Type B pancreatic cell (in vitro differentiated cells): ENCODE results near the gene KIF5A. TPM values are rescaled to one million over a fixed set of nuclear protein-coding genes. Genes with fewer than 3 reads are reported as not detected.
A peak's percentile ranks its signal among the peaks of the same experiment; 100 is the strongest.

ENCODE experiments used
- DNase-seq: peaks from one replicate; pipeline ENCODE4 v3.0.0; 2021; ENCODE audit warnings: mixed read lengths; ENCODE audit not compliant: unreplicated experiment; ENCODE audit errors: extremely low spot score
- H3K27ac Mint-ChIP-seq: 2 replicates; pipeline ENCODE4 v1.8.0; 2021; ENCODE audit warnings: mild to moderate bottlenecking, mixed read lengths
- H3K27me3 Mint-ChIP-seq: 2 replicates; pipeline ENCODE4 v1.8.0; 2021; ENCODE audit warnings: mixed read lengths
- H3K36me3 Mint-ChIP-seq: 2 replicates; pipeline ENCODE4 v1.8.0; 2021; ENCODE audit warnings: mixed read lengths
- H3K4me1 Mint-ChIP-seq: one replicate; pipeline ENCODE4 v1.8.0; 2021; ENCODE audit warnings: mixed read lengths; ENCODE audit not compliant: unreplicated experiment
- H3K4me3 Mint-ChIP-seq: 2 replicates; pipeline ENCODE4 v1.8.0; 2021; ENCODE audit warnings: mild to moderate bottlenecking, mixed read lengths
- H3K9me3 Mint-ChIP-seq: 2 replicates; pipeline ENCODE4 v1.8.0; 2021; ENCODE audit warnings: mixed read lengths
- total RNA-seq: library from RNA; stranded (reverse); gene quantifications from 2 replicates; pipeline ENCODE4 v1.2.1, GENCODE V29; 2021; ENCODE audit warnings: low replicate concordance
- TF ChIP-seq, protein P1 (sequence below): fragments of 200-600 bp; sonication (generic); conservative IDR thresholded peaks from 2 replicates; pipeline ENCODE4 v1.5.0; 2021; ENCODE audit warnings: antibody characterized with exemption, mild to moderate bottlenecking

KIF5A gene
- total RNA-seq, 1 donor from 2014 or later: 4.4 TPM

GRCh38 chr12:57592551-57593165 lies 42.8 kb downstream of the KIF5A start:
- H3K4me3 Mint-ChIP-seq: peak overlapping the region; percentile 95
- H3K27me3 Mint-ChIP-seq: peaks cover 4% of the 10 kb centered on the region
- peaks cover 8% of the 10 kb centered on the region for H3K36me3 Mint-ChIP-seq
- H3K4me1 Mint-ChIP-seq: peaks cover 16% of the 10 kb centered on the region
- DNase-seq: no peak
- TF ChIP-seq, protein P1, sequence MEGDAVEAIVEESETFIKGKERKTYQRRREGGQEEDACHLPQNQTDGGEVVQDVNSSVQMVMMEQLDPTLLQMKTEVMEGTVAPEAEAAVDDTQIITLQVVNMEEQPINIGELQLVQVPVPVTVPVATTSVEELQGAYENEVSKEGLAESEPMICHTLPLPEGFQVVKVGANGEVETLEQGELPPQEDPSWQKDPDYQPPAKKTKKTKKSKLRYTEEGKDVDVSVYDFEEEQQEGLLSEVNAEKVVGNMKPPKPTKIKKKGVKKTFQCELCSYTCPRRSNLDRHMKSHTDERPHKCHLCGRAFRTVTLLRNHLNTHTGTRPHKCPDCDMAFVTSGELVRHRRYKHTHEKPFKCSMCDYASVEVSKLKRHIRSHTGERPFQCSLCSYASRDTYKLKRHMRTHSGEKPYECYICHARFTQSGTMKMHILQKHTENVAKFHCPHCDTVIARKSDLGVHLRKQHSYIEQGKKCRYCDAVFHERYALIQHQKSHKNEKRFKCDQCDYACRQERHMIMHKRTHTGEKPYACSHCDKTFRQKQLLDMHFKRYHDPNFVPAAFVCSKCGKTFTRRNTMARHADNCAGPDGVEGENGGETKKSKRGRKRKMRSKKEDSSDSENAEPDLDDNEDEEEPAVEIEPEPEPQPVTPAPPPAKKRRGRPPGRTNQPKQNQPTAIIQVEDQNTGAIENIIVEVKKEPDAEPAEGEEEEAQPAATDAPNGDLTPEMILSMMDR: no peak
- peak overlapping the region; percentile 92 for H3K27ac Mint-ChIP-seq
- no peaks in the 10 kb centered on the region for H3K9me3 Mint-ChIP-seq

DNA sequence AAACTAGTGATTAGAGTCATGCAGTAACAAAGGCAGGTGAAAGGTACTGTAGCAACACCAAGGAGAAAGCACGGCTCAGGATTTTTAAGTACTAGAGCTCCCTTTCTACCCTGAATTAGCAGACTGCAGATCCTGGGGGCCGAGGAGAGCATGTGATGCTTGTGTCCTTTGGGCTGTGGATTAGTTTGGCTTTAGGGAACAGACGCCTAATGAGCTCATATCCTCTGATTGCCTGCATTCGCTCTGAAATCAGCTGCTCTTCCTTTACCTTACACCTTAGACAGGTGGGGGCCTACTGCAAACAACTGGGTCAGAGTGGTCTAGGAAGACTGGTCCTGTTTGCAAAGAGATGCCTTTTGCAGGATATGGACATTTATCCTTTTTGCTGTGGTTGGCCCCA lies 43.3 kb downstream of the KIF5A start:
- Mint-ChIP-seq H3K27ac (no peak overlapping the region), H3K4me1 (peaks cover 16% of the 10 kb centered on the region), H3K4me3 (peak overlapping the region; percentile 95), H3K27me3 (peaks cover 4% of the 10 kb centered on the region), H3K36me3 (peaks cover 10% of the 10 kb centered on the region), H3K9me3 (no peaks in the 10 kb centered on the region)
- no peak for DNase-seq
- TF ChIP-seq, protein P1: no peak

GRCh38 chr12:57600395-57600794 lies 50.6 kb downstream of the KIF5A start:
- no peak for DNase-seq
- Mint-ChIP-seq H3K27ac (no peak overlapping the region), H3K27me3 (no peaks in the 10 kb centered on the region), H3K4me1 (peaks cover 15% of the 10 kb centered on the region), H3K36me3 (peaks cover 31% of the 10 kb centered on the region), H3K4me3 (no peak overlapping the region), H3K9me3 (no peaks in the 10 kb centered on the region)
- TF ChIP-seq, protein P1: no peak

DNA sequence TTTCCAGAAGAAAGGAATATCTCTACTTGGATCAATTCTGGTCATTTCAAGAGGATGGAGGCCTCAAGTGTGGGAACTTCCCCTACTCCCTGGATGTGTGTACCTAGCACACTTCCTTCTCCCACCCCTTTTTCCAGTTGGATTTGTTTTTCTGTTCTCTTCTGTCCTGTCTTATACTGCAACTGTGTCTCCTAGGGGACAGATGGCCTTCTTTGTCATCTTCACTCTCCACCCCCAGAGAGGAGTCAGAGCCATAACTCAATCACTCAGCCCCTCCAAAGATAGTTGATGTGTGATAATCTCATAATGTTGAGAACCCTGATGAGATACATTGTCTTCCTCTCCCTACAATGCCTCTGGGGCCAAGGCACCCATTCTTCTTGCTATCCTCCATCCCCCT lies 52.7 kb downstream of the KIF5A start:
- H3K27me3 Mint-ChIP-seq: no peaks in the 10 kb centered on the region
- TF ChIP-seq, protein P1: no peak
- no peak overlapping the region for H3K4me3 Mint-ChIP-seq
- DNase-seq: no peak
- H3K27ac Mint-ChIP-seq: no peak overlapping the region
- H3K9me3 Mint-ChIP-seq: no peaks in the 10 kb centered on the region
- H3K4me1 Mint-ChIP-seq: peaks cover 21% of the 10 kb centered on the region
- peaks cover 26% of the 10 kb centered on the region for H3K36me3 Mint-ChIP-seq

- no peak for DNase-seq
- H3K4me1 Mint-ChIP-seq: peaks cover 21% of the 10 kb centered on the region
- peak overlapping the region; percentile 88 for H3K27ac Mint-ChIP-seq
- H3K27me3 Mint-ChIP-seq: no peaks in the 10 kb centered on the region
- TF ChIP-seq, protein P1: no peak
- peaks cover 25% of the 10 kb centered on the region for H3K36me3 Mint-ChIP-seq
- peak overlapping the region; percentile 91 for H3K4me3 Mint-ChIP-seq
- H3K9me3 Mint-ChIP-seq: no peaks in the 10 kb centered on the region
Observed at GRCh38 chr12:57603324-57603723, 53.5 kb downstream of the KIF5A start.
